Spleen (tissue), 11 donors: ENCODE data around the gene MUC13. TPM values are rescaled to one million over a fixed set of nuclear protein-coding genes. Genes with fewer than 3 reads are reported as not detected.
A peak's percentile ranks its signal among the peaks of the same experiment; 100 is the strongest.

Experiments
- DNase-seq: peaks from one replicate; pipeline ENCODE4 v3.0.0-alpha.2; 2020
- H3K27ac ChIP-seq, 8 donors: fragments of 200-600 bp; sonication (generic) in 7 of 8; 1 replicate in 4 of 8; 2 replicates in 4 of 8; pipeline versions ENCODE4 v1.5.0 to v1.8.0; 2016 to 2021; ENCODE audit warnings: inconsistent platforms in 4 of 8, mild to moderate bottlenecking in 4 of 8, moderate library complexity in 1 of 8
- H3K27me3 ChIP-seq, 7 donors: fragments of 200-600 bp; sonication (generic) in 6 of 7; replicated peaks in 1 of 7; 1 replicate in 4 of 7; 2 replicates in 3 of 7; pipeline versions ENCODE4 v1.5.0 to v1.8.0; 2016 to 2021; ENCODE audit warnings: inconsistent platforms in 3 of 7, mild to moderate bottlenecking in 1 of 7
- H3K36me3 ChIP-seq, 6 donors: fragments of 200-600 bp; sonication (generic) in 5 of 6; 1 replicate in 4 of 6; 2 replicates in 2 of 6; pipeline versions ENCODE4 v1.5.0 to v1.8.0; 2016 to 2021; ENCODE audit warnings: inconsistent platforms in 2 of 6
- H3K4me1 ChIP-seq, 6 donors: fragments of 200-600 bp; sonication (generic) in 5 of 6; 1 replicate in 3 of 6; 2 replicates in 3 of 6; pipeline versions ENCODE4 v1.5.0 to v1.8.0; 2016 to 2021; ENCODE audit warnings: inconsistent platforms in 3 of 6
- H3K4me3 ChIP-seq, 8 donors: fragments of 200-600 bp; sonication (generic) in 7 of 8; 1 replicate in 4 of 8; 2 replicates in 4 of 8; pipeline versions ENCODE4 v1.5.0 to v1.8.0; 2016 to 2021; ENCODE audit warnings: inconsistent platforms in 4 of 8, mild to moderate bottlenecking in 4 of 8, moderate library complexity in 2 of 8
- H3K9me3 ChIP-seq, 8 donors: fragments of 200-600 bp; sonication (generic) in 7 of 8; 1 replicate in 4 of 8; 2 replicates in 4 of 8; pipeline versions ENCODE4 v1.5.0 to v1.8.0; 2016 to 2021; ENCODE audit warnings: inconsistent platforms in 4 of 8
- CTCF ChIP-seq, 11 experiments: fragments of 200-600 bp in 7 of 11; fragments of 450-650 bp in 4 of 11; sonication (generic) in 4 of 11; IDR thresholded peaks in 8 of 11; conservative IDR thresholded peaks in 3 of 11; 1 replicate in 7 of 11; 2 replicates in 4 of 11; pipeline versions ENCODE4 v1.4.0 to v1.8.0; 2016 to 2021; ENCODE audit warnings: antibody characterized with exemption in 11 of 11, inconsistent platforms in 4 of 11, mild to moderate bottlenecking in 1 of 11
- POLR2A ChIP-seq, 3 donors: fragments of 450-650 bp; IDR thresholded peaks; one replicate each; pipeline ENCODE4 v1.5.1; 2017; ENCODE audit warnings: antibody characterized with exemption in 3 of 3, mild to moderate bottlenecking in 1 of 3
- POLR2AphosphoS5 ChIP-seq, 3 donors: sonication (generic); formaldehyde crosslinking; IDR thresholded peaks; one replicate each; pipeline ENCODE4 v1.5.1; 2017; ENCODE audit warnings: antibody characterized with exemption in 3 of 3
- WGBS, 5 donors: extraction: QIAGEN DNeasy Blood & Tissue Kit in 3 of 5; methylation state at CpG; one replicate each; pipeline versions ENCODE4 v1.1.5 to v1.1.7; 2013 to 2018; 5-methylcytosine and 5-hydroxymethylcytosine counted together
- intact Hi-C: fragments of 100-400 bp; cut with DNase I; formaldehyde crosslinking; loops from one replicate; pipeline ENCODE4 v1.15.0; 2023; ENCODE audit warnings: low total_unique reads
- polyA plus RNA-seq, 3 donors: library from polyadenylated mRNA; stranded (reverse); fragments of 200-250 nt; gene quantifications; one replicate each; pipeline ENCODE4 v1.2.1, GENCODE V29; 2013
- total RNA-seq, 7 donors: library from RNA; depleted of rRNA in 3 of 7; stranded (reverse); fragments of >200 nt in 3 of 7; fragmentation: NEBNext Ultra II Directional in 4 of 7; extraction: Animal tissue kit (Norgen Biotek cat#: 25700) in 4 of 7; gene quantifications; one replicate each; pipeline versions ENCODE4 v1.1.0 to v1.2.1, GENCODE V29; 2016 to 2021
- donor health status: healthy with polysubstance abuse.
- donor health status: DM: no; HTN: no; CAD: no; lungs with moderate emphysema.
- donor health status: DM: no; HTN: no; CAD: no.
- donor health status: Bipolar disorder and iron deficiency.
- donor health status: healthy.
- donor health status: DM: no; HTN: no; CAD: no.
- donor health status: DM: yes; HTN: yes; CAD: no.

The MUC13 gene
- total and polyA plus RNA-seq, 10 donors: 0.06 to 0.93 (median 0.17) TPM; not detected in 4

- Histone ChIP-seq H3K9me3 (no peaks in the 10 kb centered on the region), H3K36me3 (no peaks in the 10 kb centered on the region), H3K27ac (no peak overlapping the region), H3K4me3 (peak overlapping the region in 1 of 8 donors; percentile 90), H3K27me3 (peaks cover 0 to 53% (median 14%) of the 10 kb centered on the region in 7 donors), H3K4me1 (peaks cover 6 to 45% (median 29%) of the 10 kb centered on the region in 6 donors)
- TF ChIP-seq POLR2A (IDR thresholded peaks at IDR 0.05): no peak
- TF ChIP-seq POLR2AphosphoS5 (IDR thresholded peaks at IDR 0.05): no peak
- 65 to 75% (median 72%) methylated on average over 8 of the region's 8 CpGs for WGBS, 5 donors
- DNase-seq: no peak
- intact Hi-C loops: no loop called here
Observed at GRCh38 chr3:124888482-124889441, 45.8 kb downstream of the MUC13 start.

GRCh38 chr3:124887932-124888298, 46.6 kb downstream of the MUC13 start:
- H3K27me3 ChIP-seq: peaks cover 0 to 53% (median 14%) of the 10 kb centered on the region in 7 donors
- intact Hi-C loops: no loop called here
- H3K27ac ChIP-seq: peak overlapping the region in 3 of 8 donors; percentile 82 to 86 (median 85)
- H3K9me3 ChIP-seq: no peaks in the 10 kb centered on the region
- WGBS, 5 donors: 87 to 92% (median 89%) methylated on average over 9 to 11 of the region's 11 CpGs
- no peak for TF ChIP-seq CTCF (IDR thresholded peaks at IDR 0.05 in 8 of 11, conservative IDR thresholded peaks at IDR 0.05 in 3 of 11)
- no peak for TF ChIP-seq POLR2AphosphoS5 (IDR thresholded peaks at IDR 0.05)
- no peak for TF ChIP-seq POLR2A (IDR thresholded peaks at IDR 0.05)
- H3K4me3 ChIP-seq: peak overlapping the region in 5 of 8 donors; percentile 64 to 90 (median 69)
- no peaks in the 10 kb centered on the region for H3K36me3 ChIP-seq
- peaks cover 6 to 48% (median 31%) of the 10 kb centered on the region in 6 donors for H3K4me1 ChIP-seq
- DNase-seq: no peak

- Histone ChIP-seq H3K36me3 (no peaks in the 10 kb centered on the region), H3K27ac (peak within 1 kb of the TSS; percentile 53 to 86 (median 83)), H3K9me3 (no peaks in the 10 kb centered on the region), H3K27me3 (peaks cover 0 to 53% (median 14%) of the 10 kb centered on the region in 7 donors), H3K4me3 (peak within 1 kb of the TSS; percentile 52 to 90 (median 66)), H3K4me1 (peaks cover 6 to 48% (median 33%) of the 10 kb centered on the region in 6 donors)
- WGBS, 5 donors: 1 to 5% (median 3%) methylated on average over 38 to 78 of the region's 78 CpGs
- intact Hi-C loops: no loop called here
- peak; percentile 86 for DNase-seq
- TF ChIP-seq POLR2A (IDR thresholded peaks at IDR 0.05) (no peak), POLR2AphosphoS5 (IDR thresholded peaks at IDR 0.05) (peak; percentile 57 to 81 (median 79))
Observed at GRCh38 chr3:124887177-124887931, 47.2 kb downstream of the MUC13 start, which contains the start of gene ITGB5. ITGB5 (minus strand) TSS chr3:124887365; CDS start chr3:124887000, 365 bp downstream.

- peak; percentile 81 for DNase-seq
- H3K27ac ChIP-seq: peak overlapping the region; percentile 53 to 86 (median 83)
- H3K9me3 ChIP-seq: no peaks in the 10 kb centered on the region
- intact Hi-C loops: no loop called here
- H3K4me1 ChIP-seq: peaks cover 6 to 51% (median 33%) of the 10 kb centered on the region in 6 donors
- WGBS, 5 donors: 0 to 4% (median 1%) methylated on average over 17 to 87 of the region's 87 CpGs
- peak overlapping the region; percentile 52 to 90 (median 64) for H3K4me3 ChIP-seq
- no peak for TF ChIP-seq POLR2A (IDR thresholded peaks at IDR 0.05)
- TF ChIP-seq POLR2AphosphoS5 (IDR thresholded peaks at IDR 0.05): peak; percentile 23 to 70 (median 49)
- H3K36me3 ChIP-seq: no peaks in the 10 kb centered on the region
- peaks cover 0 to 53% (median 14%) of the 10 kb centered on the region in 7 donors for H3K27me3 ChIP-seq
Observed at GRCh38 chr3:124886168-124887056, 48.1 kb downstream of the MUC13 start.
